Measurements from ENCODE around the gene CDON.
"Not testable (repeated sequence)": the region's sequence is repeated elsewhere in the genome, so short reads cannot be mapped to it uniquely, and the experiment has no call there.

Gene CDON

DNA sequence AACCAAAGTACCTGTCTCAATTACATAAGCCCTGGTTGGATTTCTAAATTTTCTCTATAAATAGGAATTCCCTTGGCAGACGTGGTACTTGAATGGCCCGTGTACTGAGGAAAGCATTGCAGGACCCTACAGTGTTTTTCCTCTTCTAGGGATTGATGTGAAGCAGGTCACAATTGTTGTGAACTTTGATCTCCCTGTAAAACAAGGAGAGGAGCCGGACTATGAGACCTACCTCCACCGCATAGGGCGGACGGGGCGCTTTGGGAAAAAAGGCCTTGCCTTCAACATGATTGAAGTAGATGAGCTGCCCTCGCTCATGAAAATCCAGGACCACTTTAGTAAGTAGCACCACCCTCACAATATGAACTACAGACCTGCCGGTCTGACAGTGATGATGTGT is 141.6 kb downstream of the CDON start:
- no peak for DNase-seq

DNA sequence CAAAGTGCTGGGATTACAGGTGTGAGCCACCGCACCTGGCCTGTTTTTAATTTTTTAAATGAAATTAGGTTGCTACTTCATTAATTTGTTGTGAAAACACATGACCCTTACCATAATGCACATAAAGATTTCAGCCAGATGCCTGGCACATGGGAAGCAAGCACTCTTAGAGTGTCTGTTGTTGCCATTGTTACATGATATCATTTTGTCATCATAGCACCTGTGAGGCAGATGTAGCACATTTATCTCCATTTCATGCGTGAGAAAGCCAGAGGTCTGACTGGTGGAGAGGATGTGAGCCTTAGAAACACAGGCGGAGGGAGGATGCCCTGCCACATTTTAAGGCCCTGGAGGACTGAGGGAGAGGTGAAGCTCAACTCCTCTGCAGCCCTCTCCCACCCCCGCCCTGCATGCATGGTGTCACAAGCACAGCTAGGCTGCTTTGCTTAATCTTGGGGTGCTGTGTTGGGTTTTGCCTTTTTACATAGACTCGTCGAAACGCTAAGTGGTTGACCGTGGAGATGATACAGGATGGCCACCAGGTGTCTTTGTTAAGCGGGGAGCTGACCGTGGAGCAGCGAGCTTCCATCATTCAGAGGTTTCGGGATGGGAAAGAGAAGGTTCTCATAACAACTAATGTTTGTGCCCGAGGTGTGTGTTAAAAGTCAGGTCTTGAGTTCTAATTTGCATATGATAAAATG is 144.4 kb downstream of the CDON start:
- DNase-seq = no peak

DNA sequence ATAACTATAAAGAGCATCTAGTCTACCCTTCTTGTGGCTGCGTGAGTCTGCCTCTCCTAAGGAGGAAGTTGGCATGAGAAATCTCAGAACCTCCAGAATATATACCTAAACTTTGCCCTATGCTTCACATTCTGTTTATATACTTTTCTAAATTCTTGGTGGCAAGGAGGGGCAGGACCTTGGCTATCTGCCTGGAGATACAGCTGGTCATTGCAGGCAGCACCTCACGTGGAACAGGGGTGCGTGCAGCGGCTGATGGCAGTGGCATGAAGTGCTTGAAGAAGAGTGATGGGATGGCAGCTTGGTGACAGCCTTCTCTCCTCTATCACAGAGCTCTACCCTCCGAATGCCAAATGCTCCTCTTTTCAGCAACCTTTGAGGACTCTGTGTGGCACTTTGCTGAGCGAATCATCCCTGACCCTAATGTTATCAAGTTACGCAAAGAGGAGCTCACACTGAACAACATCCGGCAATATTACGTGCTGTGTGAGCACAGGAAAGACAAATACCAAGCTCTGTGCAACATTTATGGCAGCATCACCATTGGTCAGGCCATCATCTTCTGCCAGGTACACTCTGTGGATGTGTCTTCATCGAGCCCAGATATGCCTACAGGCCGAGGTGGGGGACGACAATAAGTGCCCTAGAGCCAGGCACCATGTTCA is 145.9 kb downstream of the CDON start:
- DNase-seq = no peak

DNA sequence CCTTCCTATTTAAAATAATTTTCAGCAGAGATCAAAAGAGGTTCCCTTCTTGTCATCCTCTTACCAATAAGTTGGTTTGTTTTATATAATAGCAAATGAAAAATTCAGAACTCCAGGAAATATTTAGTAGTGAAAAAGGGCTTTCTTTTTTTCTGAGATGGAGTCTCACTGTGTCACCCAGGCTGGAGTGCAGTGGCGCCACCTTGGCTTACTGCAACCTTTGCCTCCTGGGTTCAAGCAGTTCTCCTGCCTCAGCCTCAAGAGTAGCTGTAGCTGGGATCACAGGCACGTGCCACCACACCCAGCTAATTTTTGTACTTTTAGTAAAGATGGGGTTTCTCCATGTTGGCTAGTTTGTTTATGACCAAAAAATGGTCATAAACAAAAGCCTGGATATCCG is 148.1 kb downstream of the CDON start:
- not testable (repeated sequence) for DNase-seq

DNA sequence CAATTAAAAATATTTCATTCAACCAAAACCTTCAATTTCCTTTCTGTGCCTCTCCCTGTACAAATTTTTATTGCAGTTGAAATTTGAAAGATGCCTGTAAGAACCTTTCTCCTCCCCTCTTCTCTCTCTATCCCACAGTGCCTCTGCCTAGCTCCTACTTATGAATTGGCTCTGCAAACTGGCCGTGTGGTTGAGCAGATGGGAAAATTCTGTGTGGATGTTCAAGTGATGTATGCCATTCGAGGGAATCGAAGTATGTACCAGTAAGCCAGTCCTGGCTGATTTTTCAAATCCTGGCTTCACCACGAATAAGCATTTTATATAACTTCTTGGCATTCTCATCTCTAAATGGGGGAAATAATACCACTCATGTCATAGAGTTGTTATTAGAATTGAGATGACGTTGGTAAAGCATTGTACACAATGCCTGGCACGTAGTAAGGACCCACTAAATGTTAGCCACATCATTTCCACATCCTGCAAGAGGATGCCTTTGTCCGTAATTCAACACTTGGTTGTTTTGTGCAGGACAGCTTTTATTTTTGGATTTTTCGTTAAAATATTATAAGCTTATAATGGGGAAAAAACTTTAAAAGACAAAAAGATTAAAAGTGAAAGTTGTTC is 152.3 kb downstream of the CDON start:
- DNase-seq = no peak

Measured in activated gamma-delta T cell treated with Interleukin-2 at 50 U/mL for 16 hours (primary cell).